HEK293T (cell line): ENCODE measurements around the gene FEV.

Source experiments
- ARNT ChIP-seq: fragments of 450-650 bp; IDR thresholded peaks from 2 replicates; pipeline ENCODE4 v1.6.1; 2017; ENCODE audit warnings: mild to moderate bottlenecking
- BHLHE40 ChIP-seq: fragments of 450-650 bp; IDR thresholded peaks from 2 replicates; pipeline ENCODE4 v1.6.1; 2016; ENCODE audit warnings: mild to moderate bottlenecking, moderate library complexity, borderline replicate concordance
- TARDBP ChIP-seq: fragments of 450-650 bp; IDR thresholded peaks from 2 replicates; pipeline ENCODE4 v1.6.1; 2016
- ZNF384 ChIP-seq: fragments of 450-650 bp; IDR thresholded peaks from 2 replicates; pipeline ENCODE4 v1.6.1; 2016

- TF ChIP-seq BHLHE40: no peak
- TF ChIP-seq ZNF384: no peak
- no peak for TF ChIP-seq TARDBP
- TF ChIP-seq ARNT: no peak
These were observed 23.1 kb downstream of the FEV start for GRCh38 chr2:218961651-218962570.
